GM21737 (cell line): ENCODE data around the gene ZNF79.
"Not testable (repeated sequence)": the region's sequence is repeated elsewhere in the genome, so short reads cannot be mapped to it uniquely, and the experiment has no call there.

Source experiments
- ATAC-seq: cut with Tn5 transposase; IDR thresholded peaks from one replicate; pipeline ENCODE4 v1.9.1; 2021; ENCODE audit warnings: mild to moderate bottlenecking, moderate library complexity; ENCODE audit not compliant: unreplicated experiment

The ZNF79 gene

GRCh38 chr9:127451858-127452656 lies 27.9 kb downstream of the ZNF79 start:
- ATAC-seq = peak; percentile 5

GRCh38 chr9:127452691-127453090 lies 28.5 kb downstream of the ZNF79 start:
- ATAC-seq = no peak

GRCh38 chr9:127455324-127455992 lies 31.3 kb downstream of the ZNF79 start:
- no peak for ATAC-seq

- ATAC-seq = no peak
Measured at GRCh38 chr9:127457191-127457878, 33.2 kb downstream of the ZNF79 start.

GRCh38 chr9:127458921-127459320 lies 34.7 kb downstream of the ZNF79 start:
- ATAC-seq = no peak

GRCh38 chr9:127463382-127463781 lies 39.2 kb downstream of the ZNF79 start:
- ATAC-seq = no peak

GRCh38 chr9:127463911-127464310 lies 39.7 kb downstream of the ZNF79 start:
- no peak for ATAC-seq

GRCh38 chr9:127466407-127466917 lies 42.3 kb downstream of the ZNF79 start:
- not testable (repeated sequence) for ATAC-seq

- ATAC-seq = no peak
Measured at GRCh38 chr9:127467621-127468020, 43.4 kb downstream of the ZNF79 start.

GRCh38 chr9:127470662-127471061 lies 46.5 kb downstream of the ZNF79 start:
- no peak for ATAC-seq

- ATAC-seq = no peak
Measured at GRCh38 chr9:127473501-127473900, 49.3 kb downstream of the ZNF79 start.

- ATAC-seq = no peak
Measured at GRCh38 chr9:127473932-127474331, 49.8 kb downstream of the ZNF79 start.

GRCh38 chr9:127474592-127474991 lies 50.4 kb downstream of the ZNF79 start:
- ATAC-seq = no peak

GRCh38 chr9:127479507-127480081 lies 55.4 kb downstream of the ZNF79 start:
- ATAC-seq = no peak

GRCh38 chr9:127482662-127483061 lies 58.5 kb downstream of the ZNF79 start:
- no peak for ATAC-seq

- ATAC-seq = no peak
Measured at GRCh38 chr9:127485995-127486394, 61.8 kb downstream of the ZNF79 start.

- ATAC-seq = no peak
Measured at GRCh38 chr9:127488946-127489345, 64.8 kb downstream of the ZNF79 start.

GRCh38 chr9:127489471-127490115 lies 65.4 kb downstream of the ZNF79 start:
- no peak for ATAC-seq

- ATAC-seq = no peak
Measured at GRCh38 chr9:127490535-127491230, 66.5 kb downstream of the ZNF79 start.

- no peak for ATAC-seq
Measured at GRCh38 chr9:127491516-127491915, 67.3 kb downstream of the ZNF79 start.
